Measurements from ENCODE around the gene MYL5. TPM values are rescaled to one million over a fixed set of nuclear protein-coding genes. Genes with fewer than 3 reads are reported as not detected.

The MYL5 gene
- total RNA-seq, 1 experiment from 2014 or later, result 29.8 TPM

DNA sequence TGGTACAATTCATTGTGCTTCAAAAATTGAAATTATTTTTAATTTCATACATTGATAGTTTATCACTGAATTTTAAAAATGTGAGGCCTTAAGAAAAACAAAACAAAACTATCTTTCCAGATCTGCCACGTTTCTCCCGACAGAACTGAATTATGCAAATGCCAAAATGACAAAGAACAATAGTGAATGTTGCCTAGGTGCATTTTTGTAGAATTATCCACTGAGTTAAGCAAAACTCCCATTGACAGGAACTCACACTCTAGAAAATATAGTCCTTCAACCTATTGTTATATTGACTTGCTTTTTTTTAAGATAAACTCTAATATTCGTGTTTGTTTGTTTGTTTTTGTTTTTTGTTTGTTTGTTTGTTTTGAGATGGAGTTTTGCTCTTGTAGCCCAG, 37.8 kb downstream of the MYL5 start:
- DNase-seq, result no peak
- Histone ChIP-seq H3K27ac (no peak overlapping the region), H3K27me3 (ENCODE audit: insufficient read depth, low read depth) (no peaks in the 10 kb centered on the region), H2AFZ (no peak overlapping the region), H3K4me3 (no peak overlapping the region), H3K79me2 (ENCODE audit: low read depth) (peaks cover 67% of the 10 kb centered on the region), H3K9me3 (ENCODE audit: insufficient read depth, low read depth) (no peaks in the 10 kb centered on the region), H3K9me2 (ENCODE audit: insufficient read depth) (no peaks in the 10 kb centered on the region), H4K20me1 (ENCODE audit: insufficient read depth) (peaks cover 47% of the 10 kb centered on the region), H3K4me1 (replicated peaks; ENCODE audit: insufficient read depth) (0 out of 2 replicates have a peak, but pooled peaks cover under 1% of the 10 kb centered on the region), H3K4me2 (no peak overlapping the region), H3F3A (ENCODE audit: insufficient read depth, low read depth) (peaks cover 8% of the 10 kb centered on the region), H3K36me3 (ENCODE audit: low read depth) (no peaks in the 10 kb centered on the region)
- intact Hi-C loops (cut with micrococcal nuclease; ENCODE audit: unreplicated experiment), result no loop called here
- no peak for TF ChIP-seq EZH2 (IDR thresholded peaks at IDR 0.05; ENCODE audit: low read depth)
- TF ChIP-seq, protein P1, sequence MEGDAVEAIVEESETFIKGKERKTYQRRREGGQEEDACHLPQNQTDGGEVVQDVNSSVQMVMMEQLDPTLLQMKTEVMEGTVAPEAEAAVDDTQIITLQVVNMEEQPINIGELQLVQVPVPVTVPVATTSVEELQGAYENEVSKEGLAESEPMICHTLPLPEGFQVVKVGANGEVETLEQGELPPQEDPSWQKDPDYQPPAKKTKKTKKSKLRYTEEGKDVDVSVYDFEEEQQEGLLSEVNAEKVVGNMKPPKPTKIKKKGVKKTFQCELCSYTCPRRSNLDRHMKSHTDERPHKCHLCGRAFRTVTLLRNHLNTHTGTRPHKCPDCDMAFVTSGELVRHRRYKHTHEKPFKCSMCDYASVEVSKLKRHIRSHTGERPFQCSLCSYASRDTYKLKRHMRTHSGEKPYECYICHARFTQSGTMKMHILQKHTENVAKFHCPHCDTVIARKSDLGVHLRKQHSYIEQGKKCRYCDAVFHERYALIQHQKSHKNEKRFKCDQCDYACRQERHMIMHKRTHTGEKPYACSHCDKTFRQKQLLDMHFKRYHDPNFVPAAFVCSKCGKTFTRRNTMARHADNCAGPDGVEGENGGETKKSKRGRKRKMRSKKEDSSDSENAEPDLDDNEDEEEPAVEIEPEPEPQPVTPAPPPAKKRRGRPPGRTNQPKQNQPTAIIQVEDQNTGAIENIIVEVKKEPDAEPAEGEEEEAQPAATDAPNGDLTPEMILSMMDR (conservative IDR thresholded peaks at IDR 0.05), result no peak
- no TSS peak for BruUV-seq (replicated peaks)
- ChIA-PET POLR2A (ENCODE audit: unreplicated experiment) (no interaction called here), CTCF (no interaction called here)

DNA sequence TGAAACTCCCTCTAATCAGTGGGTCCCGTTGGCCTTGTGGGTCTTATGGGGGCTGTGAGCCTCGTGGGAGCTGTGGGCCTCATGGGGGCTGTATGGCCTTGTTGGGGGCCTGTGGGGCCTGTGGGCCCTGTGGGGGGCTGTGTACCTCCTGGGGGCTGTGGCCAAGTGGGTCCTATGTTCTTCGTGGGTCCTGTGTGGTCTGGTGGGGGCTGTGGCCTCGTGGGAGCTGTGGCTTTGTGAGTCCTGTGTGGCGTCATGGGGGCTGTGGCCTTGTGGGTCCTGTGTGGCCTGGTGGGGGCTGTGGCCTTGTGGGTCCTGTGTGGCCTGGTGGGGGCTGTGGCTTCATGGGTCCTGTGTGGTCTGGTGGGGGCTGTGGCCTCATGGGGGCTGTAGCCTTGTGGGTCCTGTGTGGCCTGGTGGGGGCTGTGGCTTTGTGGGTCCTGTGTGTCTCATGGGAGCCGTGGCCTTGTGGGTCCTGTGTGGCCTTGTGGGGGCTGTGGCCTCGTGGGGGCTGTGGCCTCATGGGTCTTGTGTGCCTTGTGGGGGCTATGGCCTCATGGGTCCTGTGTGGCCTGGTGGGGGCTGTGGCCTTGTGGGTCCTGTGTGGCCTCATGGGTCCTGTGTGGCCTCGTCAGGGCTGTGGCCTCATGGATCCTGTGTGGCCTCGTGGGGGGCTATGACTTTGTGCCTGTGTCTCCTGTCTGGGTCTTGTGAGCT, 38.7 kb downstream of the MYL5 start:
- peaks cover 55% of the 10 kb centered on the region for H4K20me1 ChIP-seq (ENCODE audit: insufficient read depth)
- DNase-seq, result no peak
- POLR2A ChIA-PET (ENCODE audit: unreplicated experiment), result no interaction called here
- CTCF ChIA-PET, result no interaction called here
- H3K36me3 ChIP-seq (ENCODE audit: low read depth), result no peaks in the 10 kb centered on the region
- H3K4me1 ChIP-seq (replicated peaks; ENCODE audit: insufficient read depth), result no peaks in the 10 kb centered on the region
- H3K9me3 ChIP-seq (ENCODE audit: insufficient read depth, low read depth), result no peaks in the 10 kb centered on the region
- H3K27me3 ChIP-seq (ENCODE audit: insufficient read depth, low read depth), result no peaks in the 10 kb centered on the region
- intact Hi-C loops (cut with micrococcal nuclease; ENCODE audit: unreplicated experiment), result no loop called here
- H3K4me3 ChIP-seq, result no peak overlapping the region
- BruUV-seq (replicated peaks), result no TSS peak
- H2AFZ ChIP-seq, result no peak overlapping the region
- peaks cover 65% of the 10 kb centered on the region for H3K79me2 ChIP-seq (ENCODE audit: low read depth)
- H3K4me2 ChIP-seq, result no peak overlapping the region
- TF ChIP-seq EZH2 (IDR thresholded peaks at IDR 0.05; ENCODE audit: low read depth), result no peak
- TF ChIP-seq, protein P1 (conservative IDR thresholded peaks at IDR 0.05), result no peak
- peaks cover 8% of the 10 kb centered on the region for H3F3A ChIP-seq (ENCODE audit: insufficient read depth, low read depth)
- H3K27ac ChIP-seq, result no peak overlapping the region
- no peaks in the 10 kb centered on the region for H3K9me2 ChIP-seq (ENCODE audit: insufficient read depth)

DNA sequence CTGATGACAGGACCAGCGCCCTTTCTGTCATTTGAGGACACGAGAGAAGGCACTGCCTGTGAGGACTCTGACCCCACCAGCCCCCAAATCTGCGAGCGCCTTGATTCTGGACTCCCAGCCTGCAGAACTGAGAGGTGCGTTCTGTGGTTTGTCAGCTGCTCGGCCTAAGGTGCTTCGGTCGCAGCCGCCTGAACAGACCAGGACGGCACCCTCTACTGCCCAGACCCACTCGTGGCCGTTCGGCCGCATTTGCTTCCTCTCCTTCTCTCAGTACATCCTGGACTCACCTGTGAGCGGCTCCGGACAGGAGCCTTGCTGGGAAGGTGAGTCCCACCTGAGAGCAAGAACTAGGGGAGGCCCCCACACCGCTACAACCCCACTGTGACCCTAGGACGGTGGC, 39.7 kb downstream of the MYL5 start:
- H3K4me1 ChIP-seq (replicated peaks; ENCODE audit: insufficient read depth), result no peaks in the 10 kb centered on the region
- intact Hi-C loops (cut with micrococcal nuclease; ENCODE audit: unreplicated experiment), result no loop called here
- no peaks in the 10 kb centered on the region for H3K27me3 ChIP-seq (ENCODE audit: insufficient read depth, low read depth)
- H3K27ac ChIP-seq, result no peak overlapping the region
- H4K20me1 ChIP-seq (ENCODE audit: insufficient read depth), result peaks cover 54% of the 10 kb centered on the region
- no peak overlapping the region for H3K4me2 ChIP-seq
- DNase-seq, result no peak
- no peak for TF ChIP-seq EZH2 (IDR thresholded peaks at IDR 0.05; ENCODE audit: low read depth)
- TF ChIP-seq, protein P1 (conservative IDR thresholded peaks at IDR 0.05), result no peak
- peaks cover 65% of the 10 kb centered on the region for H3K79me2 ChIP-seq (ENCODE audit: low read depth)
- no peak overlapping the region for H2AFZ ChIP-seq
- CTCF ChIA-PET, result no interaction called here
- no peaks in the 10 kb centered on the region for H3K9me2 ChIP-seq (ENCODE audit: insufficient read depth)
- no peak overlapping the region for H3K4me3 ChIP-seq
- H3K36me3 ChIP-seq (ENCODE audit: low read depth), result no peaks in the 10 kb centered on the region
- H3F3A ChIP-seq (ENCODE audit: insufficient read depth, low read depth), result peaks cover 4% of the 10 kb centered on the region; the same call in 1 of the 2 replicates
- no TSS peak for BruUV-seq (replicated peaks)
- no peaks in the 10 kb centered on the region for H3K9me3 ChIP-seq (ENCODE audit: insufficient read depth, low read depth)
- POLR2A ChIA-PET (ENCODE audit: unreplicated experiment), result no interaction called here

Measured in PC-9 (cell line).